Activated naive CD8-positive, alpha-beta T cell treated with anti-CD3 and anti-CD28 coated beads, Interleukin-2, amount 50 U/mL, for 16 hours (primary cell): Measurements from ENCODE around the gene IL4R.
A peak's percentile ranks its signal among the peaks of the same experiment; 100 is the strongest.
"Not testable (repeated sequence)": the region's sequence is repeated elsewhere in the genome, so short reads cannot be mapped to it uniquely, and the experiment has no call there.

Experiments used
- DNase-seq: peaks from one replicate; pipeline ENCODE4 v3.0.0-alpha.2; 2020; ENCODE audit warnings: low read depth, low spot score

The IL4R gene

GRCh38 chr16:27313422-27314160 lies at the start of gene IL4R:
Gene IL4R (plus strand): TSS chr16:27313974. CDS start chr16:27340204, 26,230 bp downstream.
- no peak for DNase-seq

GRCh38 chr16:27264151-27264550 lies 49.6 kb upstream of the IL4R start:
- no peak for DNase-seq

DNA sequence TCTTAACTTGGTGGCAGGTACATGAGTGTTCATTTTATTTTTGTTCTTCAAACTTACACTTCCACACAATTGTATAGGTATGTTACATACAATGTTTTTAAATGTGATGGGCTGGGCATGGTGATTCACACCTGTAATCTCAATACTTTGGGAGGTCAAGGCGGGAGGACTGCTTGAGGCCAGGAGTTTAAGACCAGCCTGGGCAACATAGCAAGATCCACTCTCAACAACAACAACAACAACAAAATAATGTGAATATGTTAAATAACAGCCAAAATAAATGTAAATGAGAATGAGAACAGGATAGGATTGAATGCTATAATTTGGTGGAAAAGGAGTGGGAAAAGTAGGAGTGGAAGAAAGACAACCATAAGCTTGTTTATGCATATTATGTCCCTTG lies 47.8 kb upstream of the IL4R start:
- no peak for DNase-seq

DNA sequence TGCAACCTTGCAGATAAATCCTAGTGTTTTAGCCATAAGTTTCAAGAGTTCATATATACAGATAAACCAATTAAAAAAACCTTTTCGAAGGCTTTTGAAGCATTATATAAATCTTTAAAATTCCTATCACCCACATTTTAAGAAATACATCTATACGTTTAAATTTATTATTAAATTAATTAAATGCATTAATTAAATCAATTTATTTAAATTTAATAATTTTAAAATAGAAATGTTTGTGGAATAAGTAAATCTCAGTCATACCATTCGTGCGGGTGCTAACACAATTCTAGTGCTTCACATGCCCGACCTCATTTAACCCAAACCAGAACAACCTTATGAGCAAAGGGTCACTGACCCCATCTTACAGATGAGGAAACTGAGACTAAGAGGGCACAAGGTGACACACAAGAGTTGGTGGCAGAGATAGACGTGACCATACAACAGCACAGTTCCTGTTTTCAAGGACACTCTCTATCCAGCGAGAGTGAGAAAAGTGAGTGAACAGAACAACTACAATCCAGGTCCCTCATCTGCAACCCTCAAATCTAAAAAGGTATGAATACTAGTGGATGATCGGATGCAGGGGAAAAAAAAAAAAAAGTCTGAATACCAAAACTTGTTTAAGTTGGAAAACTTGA lies 46.6 kb upstream of the IL4R start:
- no peak for DNase-seq

DNA sequence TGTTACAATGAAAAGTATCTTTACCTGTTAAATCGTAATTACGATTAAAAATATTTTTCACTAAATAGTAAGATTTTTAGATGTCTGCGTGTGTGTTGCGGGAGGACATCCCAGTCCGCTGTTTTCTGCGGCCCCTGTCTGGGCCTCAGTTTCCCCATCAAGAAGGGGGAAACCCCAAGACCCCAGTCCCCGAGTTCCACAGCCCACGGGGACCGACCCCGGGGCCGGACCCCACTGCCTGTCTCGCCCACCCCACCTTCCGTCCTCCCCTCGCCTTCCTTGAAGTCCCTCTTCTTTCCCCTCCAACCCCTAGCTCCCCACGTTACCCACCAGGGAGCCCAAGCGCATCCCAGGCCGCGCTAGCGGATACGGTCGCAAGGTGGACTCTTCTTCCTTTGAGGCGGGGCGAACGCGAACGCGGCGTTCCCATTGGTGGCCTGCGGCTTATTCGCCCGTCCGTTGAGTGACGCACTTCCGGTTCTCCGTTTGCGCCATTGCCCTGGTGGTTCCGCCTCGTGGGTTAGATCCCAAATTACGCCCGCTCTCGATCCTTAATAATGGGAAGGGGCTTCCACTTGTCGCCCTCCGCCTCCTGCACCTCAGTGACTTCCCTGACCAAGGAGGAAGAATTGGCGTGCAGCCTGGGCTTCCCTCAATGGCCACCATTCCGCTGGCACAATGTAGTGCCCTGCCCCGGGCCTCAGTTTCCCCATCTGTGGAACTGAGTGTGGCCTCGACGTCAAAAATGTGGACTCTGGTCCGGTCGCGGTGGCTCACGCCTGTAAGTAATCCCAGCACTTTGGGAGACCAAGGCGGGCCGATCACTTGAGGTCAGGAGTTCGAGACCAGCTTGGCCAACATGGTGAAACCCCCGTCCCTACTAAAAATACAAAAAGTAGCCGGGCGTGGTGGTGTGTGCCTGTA lies 45.1 kb upstream of the IL4R start, which contains the start of gene NSMCE1:
NSMCE1 (minus strand) TSS at position 397 of the 924 bp plus-strand sequence. CDS start 11,202 bp downstream, outside the sequence.
- DNase-seq: peak; percentile 96

- no peak for DNase-seq
Observed at GRCh38 chr16:27269300-27270150, 44.2 kb upstream of the IL4R start.

DNA sequence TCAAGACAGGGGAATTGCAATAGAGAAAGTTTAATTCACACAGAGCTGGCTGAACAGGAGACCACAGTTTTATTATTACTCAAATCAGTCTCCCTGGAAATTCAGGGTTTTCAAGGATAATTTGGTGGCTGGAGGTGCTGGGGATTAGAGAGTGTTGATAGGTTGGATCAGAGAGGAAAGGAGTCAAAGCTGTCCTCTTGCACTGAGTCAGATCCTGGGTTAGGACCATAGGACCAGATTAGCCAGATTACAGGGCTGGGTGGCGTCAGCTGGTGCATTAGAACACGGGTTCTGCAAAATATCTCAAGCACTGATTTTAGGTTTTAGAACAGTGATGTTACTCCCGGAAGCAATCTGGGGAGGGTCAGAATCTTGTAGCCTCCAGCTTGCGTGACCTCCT lies 43.4 kb upstream of the IL4R start:
- DNase-seq: no peak

DNA sequence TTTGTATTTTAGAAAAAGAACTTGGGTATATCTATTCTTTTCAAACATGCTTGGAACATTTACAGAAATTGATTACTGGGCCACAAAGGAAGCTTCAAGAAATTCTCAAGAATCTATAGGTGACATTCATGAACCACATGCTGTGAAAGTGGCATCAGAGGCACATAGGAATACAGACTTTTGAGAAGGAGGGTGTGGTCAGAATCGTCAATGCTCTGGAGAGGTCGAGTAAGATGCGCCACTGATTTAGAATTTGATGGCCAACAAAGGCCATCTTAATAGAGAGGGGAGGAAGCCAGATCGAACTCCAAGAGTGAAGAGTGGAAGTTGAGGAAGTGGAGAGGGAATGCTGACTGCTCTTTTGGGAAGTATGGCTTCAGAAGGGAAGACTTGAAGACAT lies 41.7 kb upstream of the IL4R start:
- DNase-seq: no peak

GRCh38 chr16:27272697-27273096 lies 41.1 kb upstream of the IL4R start:
- not testable (repeated sequence) for DNase-seq

- DNase-seq: no peak
Observed at GRCh38 chr16:27273330-27273669, 40.5 kb upstream of the IL4R start.

- DNase-seq: no peak
Observed at GRCh38 chr16:27273670-27274423, 39.9 kb upstream of the IL4R start.

DNA sequence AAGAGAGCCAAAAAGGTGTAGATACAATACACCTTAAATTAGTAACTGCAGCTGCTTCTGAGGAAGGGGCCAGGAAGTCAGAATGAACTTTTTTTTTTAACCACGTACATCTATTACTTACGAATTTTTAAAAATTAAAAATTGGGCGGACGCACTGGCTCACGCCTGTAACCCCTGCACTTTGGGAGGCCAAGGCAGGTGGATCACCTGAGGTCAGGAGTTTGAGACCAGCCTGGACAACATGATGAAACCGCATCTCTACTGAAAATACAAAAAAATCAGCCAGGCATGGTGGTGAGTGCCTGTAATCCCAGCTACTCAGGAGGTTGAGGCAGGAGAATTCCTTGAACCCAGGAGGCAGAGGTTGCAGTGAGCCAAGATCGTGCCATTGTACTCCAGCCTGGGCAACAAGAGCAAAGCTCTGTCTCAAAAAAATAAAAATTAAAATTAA lies 39.3 kb upstream of the IL4R start:
- not testable (repeated sequence) for DNase-seq

GRCh38 chr16:27275394-27275793 lies 38.4 kb upstream of the IL4R start:
- no peak for DNase-seq

GRCh38 chr16:27281243-27281642 lies 32.5 kb upstream of the IL4R start:
- no peak for DNase-seq

GRCh38 chr16:27284865-27285675 lies 28.7 kb upstream of the IL4R start:
- DNase-seq: no peak

GRCh38 chr16:27285676-27286196 lies 28.0 kb upstream of the IL4R start:
- DNase-seq: no peak

GRCh38 chr16:27286451-27286850 lies 27.3 kb upstream of the IL4R start:
- no peak for DNase-seq

DNA sequence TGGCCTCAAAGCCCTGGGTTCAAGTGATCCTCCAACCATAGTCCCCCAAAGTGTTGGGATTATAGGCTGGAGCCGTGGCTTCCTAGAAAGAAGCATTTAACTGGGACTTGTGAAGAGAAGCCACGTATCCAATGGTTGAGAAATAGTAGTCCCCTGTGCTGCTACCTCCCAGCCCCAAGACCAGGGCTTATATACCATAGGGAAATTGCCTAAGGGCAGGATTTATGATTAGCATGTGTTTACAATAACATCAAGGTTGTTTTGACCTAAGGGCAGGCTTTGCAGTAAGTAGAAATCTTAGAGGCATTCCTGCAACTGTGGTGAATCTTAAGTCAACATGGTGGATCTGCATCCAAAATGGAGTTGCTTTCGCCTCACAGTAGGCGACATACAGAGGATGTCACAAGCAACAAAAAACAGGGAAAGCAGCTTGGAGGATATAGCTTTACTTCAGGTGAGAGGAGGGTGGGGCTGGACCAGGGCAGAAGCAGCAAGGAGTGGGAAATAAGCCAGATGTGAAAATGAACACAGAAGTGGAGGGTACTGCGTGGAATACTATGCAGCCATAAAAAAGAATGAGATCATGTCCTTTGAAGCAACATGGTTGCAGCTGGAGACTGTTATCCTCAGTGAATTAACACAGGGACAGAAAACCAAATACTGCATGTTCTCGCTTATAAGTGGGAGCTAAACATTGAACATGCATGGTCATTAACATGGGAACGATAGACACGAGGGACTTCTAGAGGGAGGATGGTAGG lies 26.5 kb upstream of the IL4R start:
- DNase-seq: no peak

DNA sequence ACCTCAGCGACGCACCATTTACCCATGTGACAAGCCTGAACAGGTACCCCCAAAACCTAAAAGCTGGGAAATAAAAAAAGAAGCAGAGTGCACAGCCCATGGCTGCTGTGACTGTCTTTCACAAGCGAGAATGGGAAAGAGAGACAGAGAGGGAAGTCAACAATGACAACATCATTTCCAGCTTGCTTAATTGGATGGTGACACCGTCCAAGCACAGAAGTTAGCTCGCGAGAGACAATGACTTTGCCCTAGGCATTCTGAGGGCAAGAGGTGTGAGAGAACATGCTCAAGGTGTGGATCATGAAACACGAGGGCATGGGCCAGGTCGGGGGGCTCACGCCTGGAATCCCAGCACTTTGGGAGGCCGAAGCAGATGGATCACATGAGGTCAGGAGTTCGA lies 25.9 kb upstream of the IL4R start:
- no peak for DNase-seq
